K562 (cell line): ENCODE data around the gene NEDD4. TPM values are rescaled to one million over a fixed set of nuclear protein-coding genes. Genes with fewer than 3 reads are reported as not detected.

Experiments used
- ATAC-seq: fragments of 200-7000 bp; cut with Tn5 transposase; 3 replicates; pipeline ENCODE4 v1.9.1; 2020; ENCODE audit warnings: moderate library complexity
- BruUV-seq: library from RNA; stranded (reverse); fragments of 400-500 nt; replicated peaks from 2 replicates; lab custom pipeline; 2021; lab: Mats Ljungman, UMichigan
- CTCF ChIA-PET: fragments of 300-600 bp; formaldehyde crosslinking; extraction: SDS; loops from one replicate; lab custom pipeline; 2021; ENCODE audit warnings: low intra/inter-chr PET ratio; lab: Yijun Ruan, JAX
- POLR2A ChIA-PET: fragments of 300-600, 350-650 bp; sonication (Branson Sonifier 250); formaldehyde crosslinking; extraction: SDS; loops from one replicate; lab custom pipeline; 2021; ENCODE audit warnings: antibody characterized with exemption, inconsistent platforms; lab: Yijun Ruan, JAX
- DNase-seq, 4 experiments: peaks; one replicate each; pipeline versions ENCODE4 v3.0.0 to v3.0.0-alpha.2; 2011 to 2018; ENCODE audit warnings: low spot score in 3 of 4, mixed read lengths in 3 of 4; ENCODE audit errors: extremely low read depth in 1 of 4
- FAIRE-seq: peaks from 2 replicates; lab custom pipeline; 2011; peaks lifted over from hg19 to GRCh38; lab: Jason Lieb, UNC
- H2AFZ ChIP-seq: 2 replicates; pipeline ENCODE4 v1.6.0; 2011; ENCODE audit warnings: low read depth, low read length, control low read depth, inconsistent platforms
- H3K27ac ChIP-seq: fragments of 200-600 bp; 3 replicates; pipeline ENCODE4 v1.8.0; 2011; ENCODE audit warnings: low read depth, mild to moderate bottlenecking, control low read depth, inconsistent platforms, low read length, moderate library complexity, mixed read lengths; ENCODE audit errors: extremely low read depth
- H3K27me3 ChIP-seq, 2 experiments: fragments of 300-600 bp in 1 of 2; 2 replicates in 1 of 2; 3 replicates in 1 of 2; pipeline versions ENCODE4 v1.6.0 to v1.8.0; 2011; ENCODE audit warnings: inconsistent platforms in 2 of 2, low read length in 2 of 2, mild to moderate bottlenecking in 1 of 2, mixed read lengths in 1 of 2, moderate library complexity in 1 of 2; ENCODE audit not compliant: control insufficient read depth in 2 of 2, insufficient read depth in 2 of 2
- H3K36me3 ChIP-seq: fragments of 300-600 bp; 3 replicates; pipeline ENCODE4 v1.8.0; 2011; ENCODE audit warnings: mild to moderate bottlenecking, low read length, inconsistent platforms; ENCODE audit not compliant: control insufficient read depth, insufficient read depth
- H3K4me1 ChIP-seq, 2 experiments: fragments of 200-600 bp in 1 of 2; replicated peaks in 1 of 2; 2 replicates in 1 of 2; 3 replicates in 1 of 2; pipeline versions ENCODE4 v1.5.1 to v1.8.0; 2011; ENCODE audit warnings: inconsistent platforms in 2 of 2, low read length in 2 of 2, mild to moderate bottlenecking in 1 of 2, mixed read lengths in 1 of 2, moderate library complexity in 1 of 2; ENCODE audit not compliant: control insufficient read depth in 2 of 2, insufficient read depth in 2 of 2
- H3K4me2 ChIP-seq: 2 replicates; pipeline ENCODE4 v1.6.1; 2011; ENCODE audit warnings: low read length, control low read depth, inconsistent platforms, mixed read lengths; ENCODE audit not compliant: insufficient read depth
- H3K4me3 ChIP-seq: fragments of 200-600 bp; sonication (generic), shearing (Covaris generic); 2 replicates; pipeline ENCODE4 v1.5.1; 2016; ENCODE audit warnings: control low read depth, inconsistent platforms
- H3K79me2 ChIP-seq: fragments of 200-600 bp; 3 replicates; pipeline ENCODE4 v1.8.0; 2011; ENCODE audit warnings: low read length, inconsistent platforms; ENCODE audit not compliant: control insufficient read depth, insufficient read depth
- H3K9ac ChIP-seq, 2 experiments: 2 replicates each; pipeline versions ENCODE4 v1.6.0 to v1.6.1; 2011; ENCODE audit warnings: low read depth in 2 of 2, low read length in 2 of 2, control low read depth in 1 of 2, inconsistent platforms in 1 of 2, mild to moderate bottlenecking in 1 of 2, mixed read lengths in 1 of 2; ENCODE audit not compliant: insufficient read depth in 1 of 2
- H3K9me1 ChIP-seq: one replicate; pipeline ENCODE4 v1.6.0; 2011; ENCODE audit warnings: inconsistent platforms, mild to moderate bottlenecking, low read length, moderate library complexity; ENCODE audit not compliant: control insufficient read depth, insufficient read depth
- H3K9me3 ChIP-seq: replicated peaks from 2 replicates; pipeline ENCODE4 v1.5.1; 2011; ENCODE audit warnings: low read depth, low read length, inconsistent platforms; ENCODE audit not compliant: control insufficient read depth, insufficient read depth
- H4K20me1 ChIP-seq: replicated peaks from 2 replicates; pipeline ENCODE4 v1.6.1; 2011; ENCODE audit warnings: low read length, inconsistent platforms, mixed read lengths; ENCODE audit not compliant: control insufficient read depth, insufficient read depth
- CTCF ChIP-seq, 3 experiments: IDR thresholded peaks in 2 of 3; conservative IDR thresholded peaks in 1 of 3; 2 replicates each; pipeline ENCODE4 v1.5.1; 2011 to 2012; ENCODE audit warnings: low read length in 3 of 3, mild to moderate bottlenecking in 3 of 3, control low read depth in 2 of 3, improper control_type of control experiment in 1 of 3, inconsistent platforms in 1 of 3, low read depth in 1 of 3, mixed read lengths in 1 of 3, moderate library complexity in 1 of 3; ENCODE audit not compliant: insufficient read depth in 2 of 3
- KLF13 ChIP-seq: fragments of 450-650 bp; IDR thresholded peaks from 2 replicates; pipeline ENCODE4 v1.6.1; 2016; ENCODE audit warnings: missing genetic modification characterization, low read depth, mild to moderate bottlenecking, missing compliant biosample characterization, moderate library complexity, borderline replicate concordance
- KLF16 ChIP-seq: IDR thresholded peaks from 2 replicates; pipeline ENCODE4 v1.6.1; 2016; ENCODE audit warnings: antibody characterized with exemption
- MAFK ChIP-seq: IDR thresholded peaks from 2 replicates; pipeline ENCODE4 v1.6.1; 2011; ENCODE audit warnings: low read length, improper control_type of control experiment
- RAD21 ChIP-seq, 2 experiments: fragments of 250-450 bp in 1 of 2; fragments of 450-650 bp in 1 of 2; sonication (Bioruptor Pico) in 1 of 2; formaldehyde crosslinking in 1 of 2; IDR thresholded peaks in 1 of 2; conservative IDR thresholded peaks in 1 of 2; 2 replicates each; pipeline versions ENCODE4 v1.4.0 to v1.8.0; 2020 to 2022; ENCODE audit warnings: mild to moderate bottlenecking in 2 of 2, moderate library complexity in 1 of 2
- STAT5A ChIP-seq: IDR thresholded peaks from 2 replicates; pipeline ENCODE4 v1.6.1; 2012; ENCODE audit warnings: low read length, inconsistent platforms, borderline replicate concordance
- THRB ChIP-seq: fragments of 450-650 bp; formaldehyde crosslinking; conservative IDR thresholded peaks from 2 replicates; pipeline ENCODE4 v1.4.0; 2022; ENCODE audit warnings: mild to moderate bottlenecking, missing genetic modification characterization
- TOE1 ChIP-seq, 2 experiments: fragments of 450-650 bp in 1 of 2; sonication (generic) in 1 of 2; formaldehyde crosslinking in 1 of 2; IDR thresholded peaks; 2 replicates each; pipeline versions ENCODE4 v1.7.1 to v1.8.0; 2016 to 2022; ENCODE audit warnings: borderline replicate concordance in 2 of 2, mild to moderate bottlenecking in 2 of 2, antibody characterized with exemption in 1 of 2, inconsistent platforms in 1 of 2, low read depth in 1 of 2, missing genetic modification reagents in 1 of 2, moderate library complexity in 1 of 2
- ZC3H4 ChIP-seq: sonication (generic); formaldehyde crosslinking; IDR thresholded peaks from 2 replicates; pipeline ENCODE4 v1.9.0; 2021; ENCODE audit warnings: missing genetic modification reagents, borderline replicate concordance
- ZNF23 ChIP-seq: fragments of 250-450 bp; sonication (Bioruptor Pico); IDR thresholded peaks from 2 replicates; pipeline ENCODE4 v1.4.0; 2020; ENCODE audit warnings: mild to moderate bottlenecking
- ZNF398 ChIP-seq: fragments of 250-450 bp; sonication (Bioruptor Pico); IDR thresholded peaks from 2 replicates; pipeline ENCODE4 v1.8.0; 2021; ENCODE audit warnings: moderate library complexity, mild to moderate bottlenecking, inconsistent platforms
- WGBS: fragments of 100-300 bp; shearing (Covaris generic); methylation state at CpG from one replicate; pipeline ENCODE4 v1.1.6; 2016; ENCODE audit warnings: low coverage, mixed read lengths; ENCODE audit not compliant: insufficient coverage; ENCODE audit errors: missing lambda C conversion rate; 5-methylcytosine and 5-hydroxymethylcytosine counted together
- in situ Hi-C: fragments of 300-500 bp; cut with MboI; formaldehyde crosslinking; loops from 4 replicates; pipeline ENCODE4 v1.15.0; 2018; ENCODE audit warnings: inconsistent platforms, mixed read lengths
- intact Hi-C: fragments of 100-400 bp; cut with micrococcal nuclease; formaldehyde crosslinking; loops from 2 replicates; pipeline ENCODE4 v1.14.2; 2022
- polyA plus RNA-seq, 8 experiments: library from polyadenylated mRNA; depleted of rRNA in 4 of 8; stranded (reverse) in 5 of 8; unstranded in 3 of 8; fragments of >200 nt; fragmentation: Nextera tagmentation in 2 of 8; fragmentation: Illumina TruSeq in 1 of 8; extraction: Ambion mirVana in 2 of 8; extraction: Trizol in 1 of 8; gene quantifications; 2 replicates each; pipeline versions ENCODE4 v1.2.1 to v1.2.3, GENCODE V29; 2011 to 2014; ENCODE audit warnings: inconsistent platforms in 1 of 8, missing spikeins in 1 of 8
- total RNA-seq, 7 experiments: library from RNA; depleted of rRNA in 6 of 7; stranded (reverse); fragments of >200 nt in 6 of 7; fragmentation: Illumina TruSeq in 2 of 7; extraction: Trizol in 2 of 7; gene quantifications; 2 replicates each; pipeline versions ENCODE4 v1.2.1 to v1.2.3, GENCODE V29; 2011 to 2021; ENCODE audit warnings: low replicate concordance in 1 of 7

NEDD4 gene
- total and polyA plus RNA-seq, 9 of the 15 experiments (the other 6 are each of a cell fraction or from before 2014, with no cell fraction given) = 7.2 to 23.7 (median 17.3) TPM

- Histone ChIP-seq H3K4me3 (no peak overlapping the region), H3K27me3 (no peaks in the 10 kb centered on the region; a peak in 1 of 5 replicates), H3K36me3 (no peaks in the 10 kb centered on the region), H3K9me3 (no peaks in the 10 kb centered on the region; the same call in 1 of the 2 replicates), H3K27ac (no peak overlapping the region), H3K4me2 (no peak overlapping the region), H3K9me1 (no peaks in the 10 kb centered on the region), H2AFZ (no peak overlapping the region), H3K79me2 (no peaks in the 10 kb centered on the region), H4K20me1 (no peaks in the 10 kb centered on the region), H3K4me1 (peaks cover 0 to 5% of the 10 kb centered on the region in 2 experiments; a peak in 1 of 5 replicates), H3K9ac (no peak overlapping the region)
- CTCF ChIA-PET = no interaction called here
- DNase-seq = no peak
- POLR2A ChIA-PET = interaction anchor here (0.7 to 1.0 kb wide), 2 partner anchors 10 to 19 kb away, joined by 3 to 4 read pairs; no protein-coding TSS in a partner anchor
- no TSS peak for BruUV-seq
- intact Hi-C loops (no loop called here), in situ Hi-C loops (no loop called here)
- no peak for ATAC-seq
- WGBS = 26% methylated on average over 10 of the region's 10 CpGs
- no peak for FAIRE-seq
- no peak for TF ChIP-seq ZNF23
- TF ChIP-seq ZC3H4 = no peak
- TF ChIP-seq THRB (CRISPR knock-in tag) = no peak
- TF ChIP-seq CTCF (IDR thresholded peaks at IDR 0.05 in 2 of 3, conservative IDR thresholded peaks at IDR 0.05 in 1 of 3; ENCODE audit: insufficient read depth in 2 of 3, low read depth in 1 of 3, low read length in 3 of 3) = peak in 1 of 3 experiments; percentile 18; a peak in 2 of 6 replicates
- no peak for TF ChIP-seq ZNF398 (CRISPR knock-in tag)
- TF ChIP-seq TOE1 (IDR thresholded peaks at IDR 0.05; ENCODE audit: borderline replicate concordance) = no peak
- no peak for TF ChIP-seq TOE1 (CRISPR knock-in tag; IDR thresholded peaks at IDR 0.05; ENCODE audit: borderline replicate concordance, low read depth)
- TF ChIP-seq MAFK = no peak
- TF ChIP-seq KLF13 (tag) = no peak
- TF ChIP-seq RAD21 (CRISPR knock-in tag; conservative IDR thresholded peaks at IDR 0.05 in 1 of 2, IDR thresholded peaks at IDR 0.05 in 1 of 2) = peak; percentile 29 to 50; a peak in 3 of 4 replicates
- TF ChIP-seq STAT5A = no peak
- TF ChIP-seq KLF16 = no peak
Observed at GRCh38 chr15:56019819-56020486, 26.5 kb upstream of the NEDD4 start.
